ENCODE results near the gene SLC30A4. TPM values are rescaled to one million over a fixed set of nuclear protein-coding genes. Genes with fewer than 3 reads are reported as not detected.

The SLC30A4 gene
- total RNA-seq, 1 donor from 2014 or later, result 8.5 TPM

DNA sequence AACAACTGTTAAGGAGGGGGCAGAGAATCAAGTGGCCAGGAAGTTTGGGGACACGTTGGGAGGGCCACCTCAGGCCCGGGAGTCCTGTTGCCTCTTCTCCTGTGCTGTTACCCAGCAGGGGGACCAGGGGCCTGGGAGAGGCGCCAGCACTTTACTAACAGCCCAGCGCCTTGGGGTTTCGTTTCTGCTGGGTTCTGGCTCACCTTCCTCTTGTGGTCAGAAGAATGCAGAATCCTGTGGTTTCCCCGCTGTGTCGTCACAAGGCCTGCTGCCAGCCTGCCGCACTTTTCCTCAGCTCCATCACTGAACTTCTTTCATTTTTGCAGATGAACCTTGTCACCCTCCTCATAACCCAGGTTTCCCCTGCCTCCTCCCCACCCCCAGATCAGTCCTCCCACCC lies 67.7 kb downstream of the SLC30A4 start:
- peak; percentile 89 for DNase-seq (ENCODE audit: low spot score)

DNA sequence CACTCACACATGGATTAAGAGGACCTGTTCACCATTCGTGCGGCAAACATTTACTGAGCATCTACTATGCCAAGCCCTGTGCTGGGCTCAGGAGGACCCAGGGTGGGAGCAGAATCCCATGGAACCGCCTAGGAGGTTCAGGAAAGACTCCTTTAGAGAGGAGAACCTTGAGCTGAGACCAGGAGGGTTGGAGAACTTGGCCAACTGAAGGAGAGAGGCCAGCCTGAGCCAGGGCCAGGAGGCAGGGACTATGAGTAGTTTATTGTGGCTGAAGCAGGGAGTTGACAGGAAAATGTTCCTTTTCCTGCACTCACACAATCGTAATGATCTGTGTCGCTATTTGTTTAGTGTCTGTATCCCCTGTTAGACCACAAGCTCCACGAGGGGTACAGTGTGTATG lies 71.3 kb downstream of the SLC30A4 start:
- DNase-seq (ENCODE audit: low spot score), result no peak

DNA sequence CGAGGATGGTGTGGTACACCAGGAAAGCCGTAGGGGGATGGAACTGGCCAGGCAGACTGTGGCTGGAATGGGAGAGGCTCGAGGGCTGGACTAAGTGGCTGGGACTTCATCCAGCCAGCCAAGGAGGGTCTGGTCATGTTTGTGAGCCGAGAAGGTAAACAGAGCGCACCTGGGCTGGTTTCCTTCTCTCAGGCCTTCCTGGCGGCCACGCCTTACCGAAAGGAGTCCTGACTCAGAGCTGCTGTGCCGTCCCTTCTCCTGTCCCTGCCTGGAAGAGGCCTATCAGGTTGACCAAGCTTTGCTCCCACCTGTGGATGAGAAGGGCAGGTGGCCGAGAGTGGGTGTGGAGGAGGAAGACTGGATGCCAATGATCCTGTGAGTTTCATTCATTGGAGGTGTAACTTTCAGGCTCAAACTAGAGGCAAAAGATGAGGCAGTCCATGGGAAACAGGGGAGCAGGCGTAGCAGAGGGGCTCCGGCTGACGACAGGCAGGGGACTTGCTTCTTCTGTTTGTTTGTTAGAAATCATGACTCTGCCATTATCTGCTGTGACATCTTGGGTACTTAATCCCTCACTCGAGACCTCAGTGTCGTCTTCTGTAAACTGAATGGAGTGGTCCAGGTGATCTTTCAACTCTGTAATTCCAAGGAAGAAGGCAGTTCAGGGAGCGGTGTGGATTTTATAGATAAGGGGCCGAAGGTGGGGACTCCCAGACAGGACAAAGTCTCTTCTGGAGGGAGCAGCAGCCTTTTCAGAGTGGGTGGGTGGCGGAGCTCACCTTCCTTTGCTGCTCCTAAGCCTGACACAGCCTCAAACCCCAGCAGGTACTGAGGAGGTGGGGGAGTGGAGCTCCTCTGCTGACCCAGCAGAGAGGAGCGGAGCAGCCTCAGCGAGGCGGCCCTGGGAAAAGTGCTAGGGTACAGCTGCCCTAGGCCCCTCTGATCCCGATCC lies 72.4 kb downstream of the SLC30A4 start:
- no peak for DNase-seq (ENCODE audit: low spot score)

DNA sequence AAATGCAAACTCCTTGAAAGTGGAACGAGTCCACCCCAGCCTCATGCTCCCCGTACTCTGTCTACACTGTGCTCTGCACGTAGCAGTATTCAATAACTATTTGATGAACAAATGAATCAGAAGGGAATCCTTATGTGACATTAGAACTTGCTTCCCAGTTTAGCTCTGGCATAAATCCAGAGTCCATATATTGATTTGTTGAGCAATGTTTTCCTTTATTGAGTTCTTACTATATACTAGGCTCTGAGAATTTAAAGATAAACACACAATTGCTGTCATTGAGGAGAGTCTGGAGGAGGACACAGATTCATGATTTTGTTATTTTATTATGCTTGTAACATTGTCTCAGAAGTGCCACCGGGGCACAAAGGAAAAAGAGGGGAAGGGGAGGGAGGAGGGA lies 73.2 kb downstream of the SLC30A4 start:
- DNase-seq (ENCODE audit: low spot score), result no peak

DNA sequence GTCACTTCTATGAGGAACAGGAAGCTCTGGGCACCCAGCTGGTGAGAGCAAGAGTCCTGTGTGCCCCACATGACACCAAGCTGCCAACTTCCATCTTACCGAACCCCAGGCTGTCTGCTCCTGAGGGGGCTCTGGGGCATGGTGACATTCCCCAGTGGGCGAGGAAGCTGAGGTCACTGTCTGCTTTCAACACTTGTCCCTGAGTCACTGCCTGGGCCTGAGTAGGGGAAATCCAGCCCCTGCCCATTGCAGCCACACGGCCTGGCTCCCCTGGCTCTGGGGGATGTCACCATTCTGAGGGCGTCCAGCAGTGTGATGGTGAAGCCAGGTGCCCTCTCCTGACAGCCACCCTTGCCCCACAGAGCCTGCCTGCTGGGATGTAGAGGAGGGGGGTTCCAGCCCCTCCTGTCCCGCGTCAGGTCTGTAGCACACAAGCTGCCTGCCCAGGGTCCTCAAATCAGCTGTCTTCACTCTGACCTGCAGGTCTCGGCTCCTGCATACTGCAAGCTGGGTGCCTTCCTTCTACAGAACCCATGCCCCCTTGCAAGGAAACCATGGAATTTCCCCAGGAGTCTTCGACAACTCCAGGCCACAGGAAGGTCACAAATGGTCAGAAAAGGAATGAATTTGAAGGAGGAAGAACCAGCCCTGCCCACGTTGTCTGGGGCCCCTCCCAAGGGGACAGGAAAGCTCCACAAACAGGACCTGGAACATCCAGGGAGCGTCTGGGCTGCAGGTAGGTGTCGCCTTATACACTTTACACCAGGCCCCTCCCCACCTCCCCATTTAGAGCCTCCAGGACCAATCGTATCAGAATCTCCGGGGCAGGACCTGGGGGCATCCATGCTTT lies 74.3 kb downstream of the SLC30A4 start:
- DNase-seq (ENCODE audit: low spot score), result no peak

GRCh38 chr15:45443645-45444044 lies 78.9 kb downstream of the SLC30A4 start:
- no peak for DNase-seq (ENCODE audit: low spot score)

DNA sequence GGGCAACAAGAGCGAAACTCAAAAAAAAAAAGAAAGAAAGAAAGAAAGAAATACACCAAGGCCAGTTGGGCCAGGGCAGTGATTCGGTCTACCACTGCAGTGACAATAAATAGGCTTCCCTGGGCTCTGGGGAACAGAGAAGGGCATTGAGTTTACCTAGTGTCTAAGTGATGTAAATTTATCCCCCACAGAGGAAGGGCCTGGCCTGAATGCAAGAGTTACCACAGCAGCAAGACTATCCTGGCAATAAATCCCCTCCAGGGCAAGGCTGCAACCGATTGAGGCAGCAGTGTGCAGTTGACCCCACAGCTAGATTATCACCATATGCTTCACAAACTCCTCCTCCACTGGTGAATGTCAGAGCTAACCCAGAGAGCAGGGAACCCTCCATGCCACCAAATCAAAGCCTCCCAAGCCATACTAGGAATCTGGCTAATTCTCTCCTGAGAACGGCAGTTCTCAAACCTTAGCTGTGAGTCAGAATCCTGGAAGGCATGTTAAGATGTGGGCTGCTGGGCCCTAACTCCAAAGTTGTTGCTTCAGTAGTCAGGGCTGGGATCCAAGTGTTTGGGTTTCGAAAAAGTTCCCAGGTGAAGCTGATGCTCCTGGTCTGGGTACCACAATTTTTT lies 79.9 kb downstream of the SLC30A4 start:
- no peak for DNase-seq (ENCODE audit: low spot score)

GRCh38 chr15:45441686-45442085 lies 80.9 kb downstream of the SLC30A4 start:
- no peak for DNase-seq (ENCODE audit: low spot score)

DNA sequence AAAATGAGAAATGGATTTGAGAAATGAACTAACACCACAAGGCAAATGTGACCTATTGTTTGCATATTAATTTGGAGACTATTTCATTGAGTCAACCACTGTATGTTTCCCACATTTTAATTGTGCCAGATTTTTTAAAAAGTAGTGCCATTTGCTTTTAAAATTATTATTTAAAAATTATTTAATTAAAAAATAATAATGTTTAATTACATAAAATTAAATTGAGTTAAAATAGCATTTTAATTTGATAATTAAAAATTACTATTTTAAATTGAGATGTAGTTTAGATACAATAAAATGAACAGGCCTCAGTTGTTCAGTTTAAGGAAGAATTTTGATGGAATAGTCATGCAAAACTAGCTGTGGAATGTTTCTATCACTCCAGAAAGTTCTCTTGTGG lies 81.5 kb downstream of the SLC30A4 start:
- DNase-seq (ENCODE audit: low spot score), result no peak

DNA sequence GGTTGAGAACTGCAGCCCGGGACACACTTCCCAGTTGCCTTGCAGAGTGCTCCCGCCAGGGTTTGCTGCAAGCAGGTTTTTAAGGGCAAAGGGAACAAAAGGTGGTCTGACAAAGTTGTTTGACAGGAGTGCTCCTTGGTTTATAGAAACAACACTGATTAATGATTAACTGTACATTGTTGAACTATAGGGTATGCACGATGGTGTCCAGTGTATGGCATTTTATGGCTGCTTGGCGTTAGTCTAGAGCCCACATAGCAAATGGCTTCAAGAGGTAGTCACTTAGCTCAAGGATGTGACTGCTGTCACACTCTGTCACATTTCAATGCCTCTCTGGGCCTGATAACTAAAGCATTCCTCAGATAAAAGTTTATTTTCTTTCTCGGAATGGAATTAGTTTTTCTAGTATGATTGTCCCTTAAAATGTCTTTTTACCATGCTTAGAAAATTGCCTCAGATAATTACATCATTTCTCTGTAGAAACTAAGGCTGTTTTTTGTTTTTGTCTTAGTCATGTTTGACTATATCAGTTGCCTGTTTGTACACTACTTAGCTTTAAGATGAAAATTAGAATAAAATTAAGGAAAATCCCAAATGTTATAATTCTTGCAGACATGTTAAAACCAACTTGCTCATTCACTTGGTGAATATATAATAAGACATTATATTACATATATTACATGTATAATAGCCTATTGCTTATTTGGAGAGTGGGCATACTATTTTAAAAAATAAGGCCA lies 82.9 kb downstream of the SLC30A4 start:
- no peak for DNase-seq (ENCODE audit: low spot score)

DNA sequence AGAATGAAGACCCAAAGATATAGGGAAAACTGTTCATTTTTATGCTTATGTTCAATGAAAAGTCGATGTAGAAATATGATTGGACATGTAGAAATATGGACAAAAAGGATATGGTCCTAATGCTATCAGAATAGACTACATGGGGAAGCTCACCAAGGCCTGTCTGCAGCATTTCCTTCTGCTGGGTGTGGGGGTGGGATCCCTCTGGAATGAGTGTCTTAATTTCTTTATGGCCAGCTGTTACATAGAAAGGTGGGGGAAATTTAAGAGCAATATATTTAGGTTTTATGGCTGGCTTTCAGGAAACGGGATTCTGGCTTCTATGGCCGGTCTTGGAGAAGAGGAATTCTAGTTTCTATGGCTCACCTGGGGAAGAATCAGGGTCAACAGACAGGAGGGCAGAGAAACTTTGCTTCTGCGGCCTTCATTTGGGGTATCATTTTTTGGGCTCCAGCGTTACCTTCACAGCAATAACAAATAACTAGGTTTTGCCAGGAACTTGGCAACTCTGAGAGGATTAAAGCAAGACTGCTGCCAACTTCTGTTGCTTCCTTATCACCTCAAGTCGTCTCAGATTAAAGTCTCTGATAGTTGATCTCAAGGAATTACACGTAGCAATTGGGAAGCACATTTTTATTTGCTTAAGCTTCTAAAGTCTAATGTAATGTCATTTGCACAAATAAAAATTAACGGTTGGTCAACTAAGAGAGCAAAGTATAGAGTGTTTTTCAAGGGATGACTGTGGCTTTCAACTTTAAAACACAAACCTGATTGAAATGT lies 87.2 kb downstream of the SLC30A4 start:
- DNase-seq (ENCODE audit: low spot score), result no peak

DNA sequence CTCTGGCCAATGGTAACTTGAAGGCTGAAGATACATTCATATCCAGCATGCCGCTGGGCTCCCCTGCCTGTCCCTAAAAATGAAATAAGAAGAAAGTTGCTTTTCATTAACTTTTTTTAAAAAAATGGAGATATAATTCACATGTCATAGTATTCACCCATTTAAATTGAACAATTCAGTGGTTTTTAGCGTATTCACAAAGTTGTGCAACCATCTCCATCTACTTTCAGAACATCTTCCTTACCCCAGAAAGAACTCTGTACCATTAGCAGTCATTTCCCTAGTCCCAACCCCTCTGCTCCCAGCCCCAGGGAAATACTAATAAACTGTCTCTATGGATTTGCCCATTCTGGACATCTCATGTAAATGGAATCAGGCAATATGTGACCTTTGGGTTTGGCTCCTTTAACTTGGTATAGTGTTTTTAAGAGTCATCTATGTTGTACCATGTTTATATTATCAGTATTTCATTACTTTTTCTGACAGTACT lies 88.4 kb downstream of the SLC30A4 start:
- no peak for DNase-seq (ENCODE audit: low spot score)

- DNase-seq (ENCODE audit: low spot score), result no peak
Observed at GRCh38 chr15:45431511-45431910, 91.0 kb downstream of the SLC30A4 start.

GRCh38 chr15:45429941-45430792 lies 92.4 kb downstream of the SLC30A4 start:
- DNase-seq (ENCODE audit: low spot score), result peak; percentile 93

Other genes starting within 250 kb of the SLC30A4 start
- gene GATM, start 144.2 kb downstream of the SLC30A4 start, total RNA-seq, result 10.6 TPM
- 66.8 TPM for gene BLOC1S6, start 64.6 kb upstream of the SLC30A4 start, total RNA-seq
- 62.1 TPM for gene SQOR, start 112.3 kb upstream of the SLC30A4 start, total RNA-seq

All from mesenteric fat pad (tissue), 1 donor.